Gastroesophageal sphincter (tissue), 3 donors: ENCODE data around the gene LDLRAD4.

Source experiments
- CTCF ChIP-seq, 4 experiments: fragments of 200-600 bp in 2 of 4; fragments of 450-650 bp in 2 of 4; sonication (generic) in 1 of 4; IDR thresholded peaks; one replicate each; pipeline ENCODE4 v1.5.1; 2017 to 2019; ENCODE audit warnings: antibody characterized with exemption in 4 of 4, mild to moderate bottlenecking in 2 of 4, moderate library complexity in 2 of 4
- EP300 ChIP-seq: sonication (generic); formaldehyde crosslinking; IDR thresholded peaks from one replicate; pipeline ENCODE4 v1.6.1; 2017; ENCODE audit warnings: antibody characterized with exemption, mild to moderate bottlenecking
- POLR2A ChIP-seq, 2 donors: fragments of 450-650 bp; IDR thresholded peaks; one replicate each; pipeline ENCODE4 v1.6.1; 2017; ENCODE audit warnings: antibody characterized with exemption in 2 of 2, mild to moderate bottlenecking in 2 of 2, moderate library complexity in 1 of 2
- POLR2AphosphoS5 ChIP-seq: sonication (generic); formaldehyde crosslinking; IDR thresholded peaks from one replicate; pipeline ENCODE4 v1.6.1; 2017; ENCODE audit warnings: antibody characterized with exemption

GRCh38 chr18:13463526-13464210, 245.1 kb downstream of the LDLRAD4 start:
- TF ChIP-seq POLR2A (IDR thresholded peaks at IDR 0.05): no peak
- no peak for TF ChIP-seq CTCF (IDR thresholded peaks at IDR 0.05)
- TF ChIP-seq EP300: no peak
- TF ChIP-seq POLR2AphosphoS5: no peak
